ENCODE results near the gene MBD3.

MBD3 gene

GRCh38 chr19:1612114-1613086 lies 19.7 kb upstream of the MBD3 start:
- DNase-seq (ENCODE audit: low read depth, low spot score), result no peak
- TF ChIP-seq CTCF (IDR thresholded peaks at IDR 0.05; ENCODE audit: insufficient read depth, low read length, missing control alignments), result no peak
- ChIA-PET CTCF (interaction anchor here (1.3 kb wide), 1 partner anchor 60 kb away, joined by 3 read pairs; no protein-coding TSS in a partner anchor), POLR2A (no interaction called here)
- no peak overlapping the region for H3K4me3 ChIP-seq (ENCODE audit: low read depth, low read length)

- CTCF ChIA-PET, result interaction anchor here (1.3 kb wide), 1 partner anchor 61 kb away, joined by 3 read pairs; no protein-coding TSS in a partner anchor
- no peak overlapping the region for H3K4me3 ChIP-seq (ENCODE audit: low read depth, low read length)
- POLR2A ChIA-PET, result no interaction called here
- TF ChIP-seq CTCF (IDR thresholded peaks at IDR 0.05; ENCODE audit: insufficient read depth, low read length, missing control alignments), result no peak
- no peak for DNase-seq (ENCODE audit: low read depth, low spot score)
Measured at GRCh38 chr19:1611353-1611752, 18.7 kb upstream of the MBD3 start.

- ChIA-PET CTCF (no interaction called here), POLR2A (no interaction called here)
- no peak for DNase-seq (ENCODE audit: low read depth, low spot score)
- TF ChIP-seq CTCF (IDR thresholded peaks at IDR 0.05; ENCODE audit: insufficient read depth, low read length, missing control alignments), result no peak
- H3K4me3 ChIP-seq (ENCODE audit: low read depth, low read length), result no peak overlapping the region
Measured at GRCh38 chr19:1610579-1610978, 17.9 kb upstream of the MBD3 start.

- DNase-seq (ENCODE audit: low read depth, low spot score), result no peak
- ChIA-PET CTCF (no interaction called here), POLR2A (no interaction called here)
- H3K4me3 ChIP-seq (ENCODE audit: low read depth, low read length), result no peak overlapping the region
- no peak for TF ChIP-seq CTCF (IDR thresholded peaks at IDR 0.05; ENCODE audit: insufficient read depth, low read length, missing control alignments)
Measured at GRCh38 chr19:1609680-1610474, 17.2 kb upstream of the MBD3 start.

- H3K4me3 ChIP-seq (ENCODE audit: low read depth, low read length), result no peak overlapping the region
- POLR2A ChIA-PET, result no interaction called here
- no peak for DNase-seq (ENCODE audit: low read depth, low spot score)
- CTCF ChIA-PET, result interaction anchor here (1.9 kb wide), 1 partner anchor 63 kb away, joined by 11 read pairs; no protein-coding TSS in a partner anchor
- TF ChIP-seq CTCF (IDR thresholded peaks at IDR 0.05; ENCODE audit: insufficient read depth, low read length, missing control alignments), result no peak
Measured at GRCh38 chr19:1609103-1609396, 16.4 kb upstream of the MBD3 start.

All from AG04449 (cell line).